B cell (primary cell): ENCODE measurements around the gene ERICH6B. TPM values are rescaled to one million over a fixed set of nuclear protein-coding genes. Genes with fewer than 3 reads are reported as not detected.
"Not testable (repeated sequence)": the region's sequence is repeated elsewhere in the genome, so short reads cannot be mapped to it uniquely, and the experiment has no call there.

Experiments
- ATAC-seq: fragments of 200-7000 bp; cut with Tn5 transposase; one replicate; pipeline ENCODE4 v1.10.0; 2021; ENCODE audit warnings: low read depth, mild to moderate bottlenecking, moderate number of reproducible peaks, moderate library complexity
- CTCF ChIA-PET: fragments of 350-600 bp; sonication (Branson Sonifier 250); formaldehyde crosslinking; loops from one replicate; lab custom pipeline; 2021; ENCODE audit warnings: antibody characterized with exemption, inconsistent platforms; lab: Charles Lee
- POLR2A ChIA-PET: fragments of 350-600 bp; sonication (Branson Sonifier 250); formaldehyde crosslinking; loops from one replicate; lab custom pipeline; 2021; ENCODE audit warnings: antibody characterized with exemption; lab: Charles Lee
- DNase-seq: peaks from one replicate; pipeline ENCODE4 v3.0.0; 2013
- H2AFZ ChIP-seq: 2 replicates; pipeline ENCODE4 v1.6.1; 2012; ENCODE audit warnings: mild to moderate bottlenecking, low read depth, low read length; ENCODE audit not compliant: insufficient read depth, poor library complexity, severe bottlenecking
- H3K27ac ChIP-seq, 2 donors: 1 replicate in 1 of 2; 2 replicates in 1 of 2; pipeline ENCODE4 v1.5.1; 2012 to 2013; ENCODE audit warnings: low read length in 2 of 2, mild to moderate bottlenecking in 2 of 2, moderate library complexity in 1 of 2
- H3K27me3 ChIP-seq, 4 experiments: fragments of 200-600 bp in 1 of 4; sonication (generic) in 1 of 4; replicated peaks in 1 of 4; 1 replicate in 2 of 4; 2 replicates in 2 of 4; pipeline versions ENCODE4 v1.6.1 to v1.7.0; 2013 to 2016; ENCODE audit warnings: low read length in 3 of 4, mild to moderate bottlenecking in 2 of 4, mixed read lengths in 1 of 4, moderate library complexity in 1 of 4; ENCODE audit not compliant: insufficient read depth in 4 of 4, control insufficient read depth in 3 of 4; ENCODE audit errors: control extremely low read depth in 1 of 4
- H3K36me3 ChIP-seq, 2 experiments: replicated peaks in 1 of 2; 1 replicate in 1 of 2; 2 replicates in 1 of 2; pipeline versions ENCODE4 v1.6.1 to v1.7.1; 2013; ENCODE audit warnings: low read length in 1 of 2; ENCODE audit not compliant: insufficient read depth in 2 of 2, control insufficient read depth in 1 of 2; ENCODE audit errors: control extremely low read depth in 1 of 2, extremely low read depth in 1 of 2
- H3K4me1 ChIP-seq, 2 donors: fragments of 200-600 bp in 1 of 2; sonication (generic) in 1 of 2; 1 replicate in 1 of 2; 2 replicates in 1 of 2; pipeline versions ENCODE4 v1.5.1 to v1.6.1; 2013 to 2017; ENCODE audit warnings: low read length in 2 of 2; ENCODE audit not compliant: control insufficient read depth in 2 of 2, insufficient read depth in 2 of 2
- H3K4me2 ChIP-seq: replicated peaks from 2 replicates; pipeline ENCODE3; 2012; ENCODE audit warnings: mild to moderate bottlenecking, low read depth, low read length; ENCODE audit not compliant: poor library complexity, severe bottlenecking
- H3K4me3 ChIP-seq, 5 experiments: fragments of 200-600 bp in 1 of 5; sonication (generic) in 1 of 5; 1 replicate in 3 of 5; 2 replicates in 2 of 5; pipeline versions ENCODE4 v1.5.1 to v1.7.0; 2011 to 2016; ENCODE audit warnings: low read length in 4 of 5, mild to moderate bottlenecking in 4 of 5, low read depth in 2 of 5, control low read depth in 1 of 5, moderate library complexity in 1 of 5; ENCODE audit not compliant: insufficient read depth in 1 of 5; ENCODE audit errors: control extremely low read depth in 1 of 5, extremely low read depth in 1 of 5
- H3K79me2 ChIP-seq: fragments of 200-600 bp; sonication (generic); one replicate; pipeline ENCODE4 v1.6.0; 2016; ENCODE audit warnings: low read length; ENCODE audit not compliant: control insufficient read depth, insufficient read depth
- H3K9ac ChIP-seq: fragments of 200-600 bp; sonication (generic); 2 replicates; pipeline ENCODE4 v1.6.1; 2017; ENCODE audit warnings: mild to moderate bottlenecking, low read length, moderate library complexity
- H3K9me3 ChIP-seq, 3 donors: one replicate each; pipeline versions ENCODE4 v1.6.1 to v1.7.1; 2013; ENCODE audit warnings: low read length in 2 of 3; ENCODE audit not compliant: control insufficient read depth in 2 of 3, insufficient read depth in 1 of 3; ENCODE audit errors: control extremely low read depth in 1 of 3
- H4K20me1 ChIP-seq: 2 replicates; pipeline ENCODE4 v1.6.0; 2012; ENCODE audit warnings: mild to moderate bottlenecking, low read length; ENCODE audit not compliant: insufficient read depth, control insufficient read depth, poor library complexity, severe bottlenecking
- H3K27ac Mint-ChIP-seq: one replicate; pipeline ENCODE4 v1.8.0; 2021; ENCODE audit warnings: mixed read lengths
- H3K27me3 Mint-ChIP-seq: one replicate; pipeline ENCODE4 v1.8.0; 2021; ENCODE audit warnings: mixed read lengths
- H3K4me1 Mint-ChIP-seq: one replicate; pipeline ENCODE4 v1.8.0; 2021; ENCODE audit warnings: mixed read lengths
- H3K4me3 Mint-ChIP-seq: one replicate; pipeline ENCODE4 v1.8.0; 2021; ENCODE audit warnings: mixed read lengths
- H3K9me3 Mint-ChIP-seq: one replicate; pipeline ENCODE4 v1.8.0; 2022; ENCODE audit warnings: mixed read lengths; ENCODE audit not compliant: insufficient read depth
- CTCF ChIP-seq: fragments of 200-600 bp; IDR thresholded peaks from one replicate; pipeline ENCODE4 v1.8.0; 2022; ENCODE audit warnings: antibody characterized with exemption, mild to moderate bottlenecking
- EZH2 ChIP-seq: IDR thresholded peaks from 2 replicates; pipeline ENCODE4 v1.6.1; 2012; ENCODE audit warnings: borderline replicate concordance, low read depth, mild to moderate bottlenecking, moderate library complexity, low read length; ENCODE audit not compliant: insufficient read depth, poor library complexity, severe bottlenecking
- WGBS: methylation state at CpG from one replicate; pipeline ENCODE4 v1.1.5; 2013; ENCODE audit warnings: missing lambda C conversion rate; ENCODE audit not compliant: insufficient coverage; 5-methylcytosine and 5-hydroxymethylcytosine counted together
- intact Hi-C: fragments of 100-400 bp; cut with micrococcal nuclease; formaldehyde crosslinking; loops from one replicate; pipeline ENCODE4 v1.10.0; 2022
- polyA plus RNA-seq: library from polyadenylated mRNA; depleted of rRNA; stranded (reverse); fragments of >200 nt; gene quantifications from 2 replicates; pipeline ENCODE4 v1.2.3, GENCODE V29; 2012
- total RNA-seq, 2 donors: library from RNA; stranded (reverse); fragments of 120-200 nt in 1 of 2; gene quantifications; 1 replicate in 1 of 2; 2 replicates in 1 of 2; pipeline versions ENCODE4 v1.2.3 to v1.2.4, GENCODE V29; 2013 to 2022

The ERICH6B gene
- total and polyA plus RNA-seq, 2 donors (not counting 1 experiment from before 2014, with no cell fraction given) = not detected

GRCh38 chr13:45635291-45635690 is 19.8 kb upstream of the ERICH6B start:
- H3K9me3 ChIP-seq, H3K4me2 ChIP-seq, H3K4me3 ChIP-seq, CTCF ChIA-PET, H3K27me3 ChIP-seq, H3K27ac ChIP-seq, H3K79me2 ChIP-seq, H3K4me3 Mint-ChIP-seq, H2AFZ ChIP-seq, DNase-seq, H3K9ac ChIP-seq, ATAC-seq, H3K4me1 Mint-ChIP-seq, intact Hi-C loops, H4K20me1 ChIP-seq, H3K9me3 Mint-ChIP-seq, H3K4me1 ChIP-seq, H3K36me3 ChIP-seq, POLR2A ChIA-PET, H3K27ac Mint-ChIP-seq: not testable (repeated sequence)
- no CpG with 5 or more reads among the region's 1 CpG for WGBS
- H3K27me3 Mint-ChIP-seq = peaks cover 29% of the 10 kb centered on the region

- no peak overlapping the region for H3K9ac ChIP-seq
- TF ChIP-seq CTCF = no peak
- TF ChIP-seq EZH2 = no peak
- H3K27me3 Mint-ChIP-seq = peaks cover 18% of the 10 kb centered on the region
- H3K9me3 Mint-ChIP-seq = no peaks in the 10 kb centered on the region
- ChIA-PET POLR2A (no interaction called here), CTCF (no interaction called here)
- no peaks in the 10 kb centered on the region for H3K4me1 ChIP-seq
- H3K4me2 ChIP-seq = no peak overlapping the region
- no peaks in the 10 kb centered on the region for H3K9me3 ChIP-seq
- H3K27me3 ChIP-seq = peaks cover 0 to 3% (median 0%) of the 10 kb centered on the region in 4 experiments
- intact Hi-C loops = no loop called here
- no peaks in the 10 kb centered on the region for H3K36me3 ChIP-seq
- ATAC-seq = no peak
- no peaks in the 10 kb centered on the region for H3K79me2 ChIP-seq
- no peaks in the 10 kb centered on the region for H4K20me1 ChIP-seq
- H3K4me3 ChIP-seq = no peak overlapping the region
- DNase-seq = no peak
- H3K4me1 Mint-ChIP-seq = no peaks in the 10 kb centered on the region
- no peak overlapping the region for H2AFZ ChIP-seq
- H3K27ac Mint-ChIP-seq = no peak overlapping the region
- 92% methylated on average over 5 of the region's 7 CpGs for WGBS
- no peak overlapping the region for H3K4me3 Mint-ChIP-seq
- no peak overlapping the region for H3K27ac ChIP-seq
These were observed 15.3 kb upstream of the ERICH6B start for GRCh38 chr13:45630791-45631190.
